Stomach (tissue), 4 donors: ENCODE measurements around the gene NEDD4.

ENCODE experiments used
- CTCF ChIP-seq, 7 experiments: fragments of 450-650 bp in 4 of 7; fragments of 200-600 bp in 3 of 7; sonication (generic) in 3 of 7; IDR thresholded peaks; one replicate each; pipeline ENCODE4 v1.5.1; 2016 to 2019; ENCODE audit warnings: antibody characterized with exemption in 7 of 7, control low read depth in 2 of 7, mild to moderate bottlenecking in 1 of 7
- EP300 ChIP-seq: sonication (generic); formaldehyde crosslinking; IDR thresholded peaks from one replicate; pipeline ENCODE4 v1.6.1; 2017; ENCODE audit warnings: antibody characterized with exemption
- POLR2A ChIP-seq, 4 donors: fragments of 450-650 bp; IDR thresholded peaks; one replicate each; pipeline ENCODE4 v1.6.1; 2016; ENCODE audit warnings: antibody characterized with exemption in 4 of 4, control low read depth in 2 of 4, mild to moderate bottlenecking in 1 of 4, moderate library complexity in 1 of 4

GRCh38 chr15:55782901-55783300, 210.5 kb downstream of the NEDD4 start:
- TF ChIP-seq CTCF (IDR thresholded peaks at IDR 0.05) (no peak), EP300 (no peak), POLR2A (IDR thresholded peaks at IDR 0.05) (no peak)
